ENCODE measurements around the gene ADAT2.

- TF ChIP-seq CTCF (IDR thresholded peaks at IDR 0.05) = no peak
- no peak for TF ChIP-seq POLR2A (IDR thresholded peaks at IDR 0.05)
Measured at GRCh38 chr6:143478479-143479062, 28.1 kb upstream of the ADAT2 start.
